GM03348 (cell line): Measurements from ENCODE around the gene APOBEC3F.
"Not testable (repeated sequence)": the region's sequence is repeated elsewhere in the genome, so short reads cannot be mapped to it uniquely, and the experiment has no call there.

ENCODE experiments used
- DNase-seq: peaks from one replicate; pipeline ENCODE4 v3.0.0; 2012; ENCODE audit warnings: low spot score

APOBEC3F gene

GRCh38 chr22:39073981-39074380, 33.3 kb downstream of the APOBEC3F start:
- no peak for DNase-seq

GRCh38 chr22:39076155-39077025, 35.7 kb downstream of the APOBEC3F start:
- DNase-seq, result not testable (repeated sequence)

GRCh38 chr22:39077026-39077840, 36.6 kb downstream of the APOBEC3F start, which contains the start of gene APOBEC3G:
Gene APOBEC3G, plus strand, starts transcription at chr22:39077275. Its CDS starts 87 bp downstream, at chr22:39077362.
- DNase-seq, result peak; percentile 45

- DNase-seq, result not testable (repeated sequence)
Measured at GRCh38 chr22:39077912-39078311, 37.2 kb downstream of the APOBEC3F start.

- no peak for DNase-seq
Measured at GRCh38 chr22:39078329-39078728, 37.7 kb downstream of the APOBEC3F start.

GRCh38 chr22:39079054-39079637, 38.5 kb downstream of the APOBEC3F start:
- not testable (repeated sequence) for DNase-seq

GRCh38 chr22:39080052-39080762, 39.5 kb downstream of the APOBEC3F start:
- no peak for DNase-seq

GRCh38 chr22:39081016-39081415, 40.4 kb downstream of the APOBEC3F start:
- no peak for DNase-seq

GRCh38 chr22:39081598-39081997, 40.9 kb downstream of the APOBEC3F start:
- DNase-seq, result no peak

GRCh38 chr22:39083212-39084165, 42.8 kb downstream of the APOBEC3F start:
- no peak for DNase-seq

GRCh38 chr22:39084666-39085065, 44.0 kb downstream of the APOBEC3F start:
- DNase-seq, result no peak

- no peak for DNase-seq
Measured at GRCh38 chr22:39087098-39087497, 46.4 kb downstream of the APOBEC3F start.

GRCh38 chr22:39087881-39088684, 47.4 kb downstream of the APOBEC3F start:
- DNase-seq, result no peak

GRCh38 chr22:39088685-39089032, 48.0 kb downstream of the APOBEC3F start:
- no peak for DNase-seq

GRCh38 chr22:39089928-39090327, 49.3 kb downstream of the APOBEC3F start:
- DNase-seq, result no peak

- DNase-seq, result no peak
Measured at GRCh38 chr22:39090426-39091064, 49.9 kb downstream of the APOBEC3F start.

- DNase-seq, result no peak
Measured at GRCh38 chr22:39091126-39092081, 50.7 kb downstream of the APOBEC3F start.
